Stomach (tissue), 9 donors: Measurements from ENCODE around the gene POLR2F. TPM values are rescaled to one million over a fixed set of nuclear protein-coding genes. Genes with fewer than 3 reads are reported as not detected.
"Not testable (repeated sequence)": the region's sequence is repeated elsewhere in the genome, so short reads cannot be mapped to it uniquely, and the experiment has no call there.

Experiments used
- DNase-seq, 2 donors: peaks; one replicate each; pipeline versions ENCODE4 v3.0.0 to v3.0.0-alpha.2; 2013 to 2019
- H3K27ac ChIP-seq, 5 donors: fragments of 200-600 bp in 4 of 5; sonication (generic) in 4 of 5; one replicate each; pipeline ENCODE4 v1.5.1; 2013 to 2019; ENCODE audit warnings: mild to moderate bottlenecking in 1 of 5, moderate library complexity in 1 of 5
- H3K27me3 ChIP-seq, 3 donors: fragments of 200-600 bp; sonication (generic); one replicate each; pipeline ENCODE4 v1.5.1; 2017 to 2019; ENCODE audit warnings: mixed run types in 1 of 3
- H3K36me3 ChIP-seq, 4 donors: fragments of 200-600 bp; sonication (generic); 1 replicate in 3 of 4; 2 replicates in 1 of 4; pipeline ENCODE4 v1.5.1; 2016 to 2019
- H3K4me1 ChIP-seq, 4 donors: fragments of 200-600 bp; sonication (generic); one replicate each; pipeline ENCODE4 v1.5.1; 2016 to 2019
- H3K4me3 ChIP-seq, 4 donors: fragments of 200-600 bp; sonication (generic) in 3 of 4; one replicate each; pipeline ENCODE4 v1.5.1; 2016 to 2019; ENCODE audit warnings: mild to moderate bottlenecking in 1 of 4
- H3K9me3 ChIP-seq, 4 donors: fragments of 200-600 bp; sonication (generic); one replicate each; pipeline ENCODE4 v1.5.1; 2016 to 2019
- CTCF ChIP-seq, 7 experiments: fragments of 450-650 bp in 4 of 7; fragments of 200-600 bp in 3 of 7; sonication (generic) in 3 of 7; IDR thresholded peaks; one replicate each; pipeline ENCODE4 v1.5.1; 2016 to 2019; ENCODE audit warnings: antibody characterized with exemption in 7 of 7, control low read depth in 2 of 7, mild to moderate bottlenecking in 1 of 7
- EP300 ChIP-seq: sonication (generic); formaldehyde crosslinking; IDR thresholded peaks from one replicate; pipeline ENCODE4 v1.6.1; 2017; ENCODE audit warnings: antibody characterized with exemption
- POLR2A ChIP-seq, 4 donors: fragments of 450-650 bp; IDR thresholded peaks; one replicate each; pipeline ENCODE4 v1.6.1; 2016; ENCODE audit warnings: antibody characterized with exemption in 4 of 4, control low read depth in 2 of 4, mild to moderate bottlenecking in 1 of 4, moderate library complexity in 1 of 4
- POLR2AphosphoS5 ChIP-seq, 3 donors: sonication (generic); formaldehyde crosslinking; IDR thresholded peaks; one replicate each; pipeline ENCODE4 v1.6.1; 2016; ENCODE audit warnings: antibody characterized with exemption in 3 of 3
- WGBS, 5 donors: extraction: QIAGEN DNeasy Blood & Tissue Kit in 3 of 5; methylation state at CpG; one replicate each; pipeline versions ENCODE4 v1.1.5 to v1.1.7; 2013 to 2018; 5-methylcytosine and 5-hydroxymethylcytosine counted together
- intact Hi-C: fragments of 100-400 bp; cut with DNase I; formaldehyde crosslinking; loops from one replicate; pipeline ENCODE4 v1.15.1; 2023; ENCODE audit warnings: low total_unique reads
- polyA plus RNA-seq, 3 donors: library from polyadenylated mRNA; stranded (reverse); fragments of 200-250 nt; gene quantifications; one replicate each; pipeline ENCODE4 v1.2.3, GENCODE V29; 2013
- total RNA-seq, 5 donors: library from RNA; depleted of rRNA; stranded (reverse); fragments of >200 nt; gene quantifications; one replicate each; pipeline versions ENCODE4 v1.1.0 to v1.2.3, GENCODE V29; 2014 to 2016
- donor health status: healthy with polysubstance abuse.
- donor health status: Bipolar disorder and iron deficiency.
- donor health status: healthy.

Gene POLR2F
- total and polyA plus RNA-seq, 8 donors, result 41.5 to 149 (median 120) TPM

GRCh38 chr22:37943825-37944198, 9.7 kb upstream of the POLR2F start:
- WGBS, 5 donors, result 67 to 86% (median 71%) methylated on average over 7 of the region's 7 CpGs
- DNase-seq, result no peak
- peaks cover 27 to 60% (median 56%) of the 10 kb centered on the region in 4 donors for H3K36me3 ChIP-seq
- H3K9me3 ChIP-seq, result no peaks in the 10 kb centered on the region
- H3K4me3 ChIP-seq, result no peak overlapping the region
- intact Hi-C loops, result no loop called here
- no peak overlapping the region for H3K27ac ChIP-seq
- TF ChIP-seq POLR2A (IDR thresholded peaks at IDR 0.05) (no peak), EP300 (no peak), POLR2AphosphoS5 (IDR thresholded peaks at IDR 0.05) (no peak), CTCF (IDR thresholded peaks at IDR 0.05) (no peak)
- H3K27me3 ChIP-seq, result no peaks in the 10 kb centered on the region
- H3K4me1 ChIP-seq, result peaks cover 0 to 11% (median 2%) of the 10 kb centered on the region in 4 donors

- H3K4me1 ChIP-seq, result peaks cover 0 to 11% (median 2%) of the 10 kb centered on the region in 4 donors
- WGBS, 5 donors, result 88 to 93% (median 89%) methylated on average over 11 of the region's 11 CpGs
- H3K27ac ChIP-seq, H3K9me3 ChIP-seq, H3K27me3 ChIP-seq, H3K4me3 ChIP-seq, intact Hi-C loops, DNase-seq: not testable (repeated sequence)
- peaks cover 21 to 54% (median 50%) of the 10 kb centered on the region in 4 donors for H3K36me3 ChIP-seq
Measured at GRCh38 chr22:37944423-37944822, 9.1 kb upstream of the POLR2F start.

DNA sequence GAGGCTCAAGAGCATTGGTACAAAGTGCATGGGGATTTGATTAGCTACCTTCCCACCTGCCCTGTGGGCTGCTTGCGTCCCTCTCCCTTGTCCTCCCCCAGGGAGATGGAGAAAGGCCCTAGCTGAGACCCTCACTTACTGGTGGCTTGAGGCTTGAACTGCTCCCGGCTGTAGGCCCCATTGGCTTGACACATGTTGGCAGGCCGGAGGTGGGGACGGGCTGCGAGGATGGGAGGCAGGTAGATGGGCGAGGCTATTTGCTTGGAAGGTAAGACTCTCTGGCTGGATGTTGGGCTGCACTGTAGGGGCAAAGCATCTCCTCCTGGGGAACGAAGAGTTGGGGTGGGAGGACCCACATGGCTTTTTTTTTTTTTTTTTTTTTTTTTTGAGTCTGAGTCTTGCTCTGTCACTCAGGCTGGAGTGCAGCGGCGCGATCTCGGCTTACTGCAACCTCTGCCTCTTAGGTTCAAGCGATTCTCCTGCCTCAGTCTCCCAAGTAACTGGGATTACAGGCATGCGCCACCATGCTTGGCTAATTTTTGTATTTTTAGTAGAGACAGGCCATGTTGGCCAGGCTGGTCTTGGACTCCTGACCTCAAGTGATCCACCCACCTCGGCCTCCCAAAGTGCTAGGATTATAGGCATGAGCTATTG, 6.2 kb upstream of the POLR2F start:
- H3K27ac ChIP-seq, DNase-seq, H3K4me3 ChIP-seq, H3K27me3 ChIP-seq, intact Hi-C loops, H3K9me3 ChIP-seq: not testable (repeated sequence)
- peaks cover 0 to 27% (median 22%) of the 10 kb centered on the region in 4 donors for H3K36me3 ChIP-seq
- H3K4me1 ChIP-seq, result peaks cover 0 to 16% (median under 1%) of the 10 kb centered on the region in 4 donors
- WGBS, 5 donors, result 88 to 96% (median 93%) methylated on average over 14 of the region's 14 CpGs

- Histone ChIP-seq H3K27ac (no peak overlapping the region), H3K9me3 (no peaks in the 10 kb centered on the region), H3K4me1 (peaks cover 20 to 35% (median 31%) of the 10 kb centered on the region in 4 donors), H3K4me3 (no peak overlapping the region), H3K27me3 (no peaks in the 10 kb centered on the region), H3K36me3 (peaks cover 0 to 2% (median 0%) of the 10 kb centered on the region in 4 donors)
- intact Hi-C loops, result no loop called here
- TF ChIP-seq POLR2A (IDR thresholded peaks at IDR 0.05) (no peak), EP300 (no peak), CTCF (IDR thresholded peaks at IDR 0.05) (no peak), POLR2AphosphoS5 (IDR thresholded peaks at IDR 0.05) (no peak)
- WGBS, 5 donors, result 58 to 66% (median 63%) methylated on average over 8 of the region's 8 CpGs
- no peak for DNase-seq
Measured at GRCh38 chr22:37951305-37951704, 2.2 kb upstream of the POLR2F start.

DNA sequence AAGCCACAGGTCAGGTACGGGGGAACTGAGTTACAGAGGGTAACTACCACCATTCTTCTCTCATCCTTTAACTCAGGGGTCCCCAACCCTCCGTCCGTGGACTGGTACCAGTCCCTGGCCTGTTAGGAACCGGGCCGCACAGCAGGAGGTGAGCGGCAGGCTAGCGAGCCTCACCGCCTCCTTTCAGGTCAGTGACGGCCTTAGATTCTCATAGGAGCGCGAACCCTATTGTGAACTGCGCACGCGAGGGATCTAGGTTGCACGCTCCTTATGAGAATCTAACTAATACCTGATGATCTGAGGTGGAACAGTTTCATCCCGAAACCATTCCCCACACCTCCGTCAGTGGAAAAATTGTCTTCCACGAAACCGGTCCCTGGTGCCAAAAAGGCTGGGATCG, 870 bp upstream of the POLR2F start:
- Histone ChIP-seq H3K4me3 (peak overlapping the region; percentile 87 to 99 (median 91)), H3K4me1 (peaks cover 20 to 37% (median 31%) of the 10 kb centered on the region in 4 donors), H3K36me3 (peaks cover 5 to 15% (median 12%) of the 10 kb centered on the region in 4 donors), H3K27ac (peak overlapping the region in 4 of 5 donors; percentile 55 to 85 (median 81))
- H3K27me3 ChIP-seq, intact Hi-C loops, H3K9me3 ChIP-seq, DNase-seq: not testable (repeated sequence)
- WGBS, 5 donors, result 5 to 9% (median 7%) methylated on average over 8 to 20 of the region's 20 CpGs

DNA sequence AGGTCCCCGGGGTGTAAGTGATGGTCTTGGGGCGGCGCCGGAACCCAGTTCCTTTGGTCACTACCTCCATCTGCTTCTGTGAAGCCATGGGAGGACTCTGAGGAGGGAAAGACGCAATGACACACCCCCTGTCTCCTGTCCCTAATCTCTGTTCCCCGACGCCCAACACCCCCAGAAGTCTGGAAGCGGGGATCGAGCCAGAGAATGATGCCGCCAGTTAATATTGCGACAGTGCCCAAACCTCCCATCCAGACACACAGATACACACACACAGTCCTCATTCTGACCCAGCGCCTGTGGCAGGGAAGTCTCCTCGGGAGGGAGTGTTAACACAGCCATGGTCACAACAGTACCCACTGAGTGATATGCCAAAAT, 450 bp upstream of the POLR2F start:
- intact Hi-C loops, result no loop called here
- Histone ChIP-seq H3K27me3 (no peaks in the 10 kb centered on the region), H3K9me3 (no peaks in the 10 kb centered on the region), H3K4me3 (peak overlapping the region; percentile 87 to 99 (median 91)), H3K36me3 (peaks cover 10 to 19% (median 16%) of the 10 kb centered on the region in 4 donors), H3K27ac (peak overlapping the region; percentile 55 to 85 (median 80)), H3K4me1 (peaks cover 20 to 39% (median 31%) of the 10 kb centered on the region in 4 donors)
- TF ChIP-seq POLR2A (IDR thresholded peaks at IDR 0.05) (no peak), CTCF (IDR thresholded peaks at IDR 0.05) (no peak), POLR2AphosphoS5 (IDR thresholded peaks at IDR 0.05) (no peak), EP300 (no peak)
- DNase-seq, result peak in 1 of 2 donors; percentile 35
- WGBS, 5 donors, result 0 to 1% (median 0%) methylated on average over 11 to 13 of the region's 13 CpGs
